K562 (cell line): ENCODE measurements around the gene CPTP. TPM values are rescaled to one million over a fixed set of nuclear protein-coding genes. Genes with fewer than 3 reads are reported as not detected.

Experiments used
- ATAC-seq: fragments of 200-7000 bp; cut with Tn5 transposase; 3 replicates; pipeline ENCODE4 v1.9.1; 2020; ENCODE audit warnings: moderate library complexity
- BruUV-seq: library from RNA; stranded (reverse); fragments of 400-500 nt; replicated peaks from 2 replicates; lab custom pipeline; 2021; lab: Mats Ljungman, UMichigan
- CTCF ChIA-PET: fragments of 300-600 bp; formaldehyde crosslinking; extraction: SDS; loops from one replicate; lab custom pipeline; 2021; ENCODE audit warnings: low intra/inter-chr PET ratio; lab: Yijun Ruan, JAX
- POLR2A ChIA-PET: fragments of 300-600, 350-650 bp; sonication (Branson Sonifier 250); formaldehyde crosslinking; extraction: SDS; loops from one replicate; lab custom pipeline; 2021; ENCODE audit warnings: antibody characterized with exemption, inconsistent platforms; lab: Yijun Ruan, JAX
- DNase-seq, 4 experiments: peaks; one replicate each; pipeline versions ENCODE4 v3.0.0 to v3.0.0-alpha.2; 2011 to 2018; ENCODE audit warnings: low spot score in 3 of 4, mixed read lengths in 3 of 4; ENCODE audit errors: extremely low read depth in 1 of 4
- FAIRE-seq: peaks from 2 replicates; lab custom pipeline; 2011; peaks lifted over from hg19 to GRCh38; lab: Jason Lieb, UNC
- H2AFZ ChIP-seq: 2 replicates; pipeline ENCODE4 v1.6.0; 2011; ENCODE audit warnings: low read depth, low read length, control low read depth, inconsistent platforms
- H3K27ac ChIP-seq: fragments of 200-600 bp; 3 replicates; pipeline ENCODE4 v1.8.0; 2011; ENCODE audit warnings: low read depth, mild to moderate bottlenecking, control low read depth, inconsistent platforms, low read length, moderate library complexity, mixed read lengths; ENCODE audit errors: extremely low read depth
- H3K27me3 ChIP-seq, 2 experiments: fragments of 300-600 bp in 1 of 2; 2 replicates in 1 of 2; 3 replicates in 1 of 2; pipeline versions ENCODE4 v1.6.0 to v1.8.0; 2011; ENCODE audit warnings: inconsistent platforms in 2 of 2, low read length in 2 of 2, mild to moderate bottlenecking in 1 of 2, mixed read lengths in 1 of 2, moderate library complexity in 1 of 2; ENCODE audit not compliant: control insufficient read depth in 2 of 2, insufficient read depth in 2 of 2
- H3K36me3 ChIP-seq: fragments of 300-600 bp; 3 replicates; pipeline ENCODE4 v1.8.0; 2011; ENCODE audit warnings: mild to moderate bottlenecking, low read length, inconsistent platforms; ENCODE audit not compliant: control insufficient read depth, insufficient read depth
- H3K4me1 ChIP-seq, 2 experiments: fragments of 200-600 bp in 1 of 2; replicated peaks in 1 of 2; 2 replicates in 1 of 2; 3 replicates in 1 of 2; pipeline versions ENCODE4 v1.5.1 to v1.8.0; 2011; ENCODE audit warnings: inconsistent platforms in 2 of 2, low read length in 2 of 2, mild to moderate bottlenecking in 1 of 2, mixed read lengths in 1 of 2, moderate library complexity in 1 of 2; ENCODE audit not compliant: control insufficient read depth in 2 of 2, insufficient read depth in 2 of 2
- H3K4me2 ChIP-seq: 2 replicates; pipeline ENCODE4 v1.6.1; 2011; ENCODE audit warnings: low read length, control low read depth, inconsistent platforms, mixed read lengths; ENCODE audit not compliant: insufficient read depth
- H3K4me3 ChIP-seq: fragments of 200-600 bp; sonication (generic), shearing (Covaris generic); 2 replicates; pipeline ENCODE4 v1.5.1; 2016; ENCODE audit warnings: control low read depth, inconsistent platforms
- H3K79me2 ChIP-seq: fragments of 200-600 bp; 3 replicates; pipeline ENCODE4 v1.8.0; 2011; ENCODE audit warnings: low read length, inconsistent platforms; ENCODE audit not compliant: control insufficient read depth, insufficient read depth
- H3K9ac ChIP-seq, 2 experiments: 2 replicates each; pipeline versions ENCODE4 v1.6.0 to v1.6.1; 2011; ENCODE audit warnings: low read depth in 2 of 2, low read length in 2 of 2, control low read depth in 1 of 2, inconsistent platforms in 1 of 2, mild to moderate bottlenecking in 1 of 2, mixed read lengths in 1 of 2; ENCODE audit not compliant: insufficient read depth in 1 of 2
- H3K9me1 ChIP-seq: one replicate; pipeline ENCODE4 v1.6.0; 2011; ENCODE audit warnings: inconsistent platforms, mild to moderate bottlenecking, low read length, moderate library complexity; ENCODE audit not compliant: control insufficient read depth, insufficient read depth
- H3K9me3 ChIP-seq: replicated peaks from 2 replicates; pipeline ENCODE4 v1.5.1; 2011; ENCODE audit warnings: low read depth, low read length, inconsistent platforms; ENCODE audit not compliant: control insufficient read depth, insufficient read depth
- H4K20me1 ChIP-seq: replicated peaks from 2 replicates; pipeline ENCODE4 v1.6.1; 2011; ENCODE audit warnings: low read length, inconsistent platforms, mixed read lengths; ENCODE audit not compliant: control insufficient read depth, insufficient read depth
- CREB1 ChIP-seq, 2 experiments: sonication (generic) in 1 of 2; formaldehyde crosslinking in 1 of 2; IDR thresholded peaks; 2 replicates each; pipeline versions ENCODE4 v1.6.1 to v1.8.0; 2012 to 2022; ENCODE audit warnings: inconsistent platforms in 1 of 2, mild to moderate bottlenecking in 1 of 2, missing genetic modification reagents in 1 of 2, moderate library complexity in 1 of 2
- ETV5 ChIP-seq: sonication (generic); formaldehyde crosslinking; IDR thresholded peaks from 2 replicates; pipeline ENCODE4 v1.4.0; 2020; ENCODE audit warnings: low read depth, mild to moderate bottlenecking, missing genetic modification reagents
- HMGN3 ChIP-seq: IDR thresholded peaks from 2 replicates; pipeline ENCODE4 v1.6.1; 2011; ENCODE audit warnings: borderline replicate concordance, low read depth, mild to moderate bottlenecking, mixed read lengths, low read length; ENCODE audit not compliant: insufficient read length; ENCODE audit errors: extremely low read depth
- MAZ ChIP-seq, 2 experiments: fragments of 450-650 bp in 1 of 2; sonication (generic) in 1 of 2; formaldehyde crosslinking; IDR thresholded peaks in 1 of 2; conservative IDR thresholded peaks in 1 of 2; 2 replicates each; pipeline versions ENCODE4 v1.4.0 to v1.5.0; 2020; ENCODE audit warnings: mild to moderate bottlenecking in 1 of 2, missing genetic modification reagents in 1 of 2
- ZNF12 ChIP-seq: sonication (generic); formaldehyde crosslinking; IDR thresholded peaks from 2 replicates; pipeline ENCODE4 v1.4.0; 2020; ENCODE audit warnings: mild to moderate bottlenecking, missing genetic modification reagents
- WGBS: fragments of 100-300 bp; shearing (Covaris generic); methylation state at CpG from one replicate; pipeline ENCODE4 v1.1.6; 2016; ENCODE audit warnings: low coverage, mixed read lengths; ENCODE audit not compliant: insufficient coverage; ENCODE audit errors: missing lambda C conversion rate; 5-methylcytosine and 5-hydroxymethylcytosine counted together
- in situ Hi-C: fragments of 300-500 bp; cut with MboI; formaldehyde crosslinking; loops from 4 replicates; pipeline ENCODE4 v1.15.0; 2018; ENCODE audit warnings: inconsistent platforms, mixed read lengths
- intact Hi-C: fragments of 100-400 bp; cut with micrococcal nuclease; formaldehyde crosslinking; loops from 2 replicates; pipeline ENCODE4 v1.14.2; 2022
- polyA plus RNA-seq, 8 experiments: library from polyadenylated mRNA; depleted of rRNA in 4 of 8; stranded (reverse) in 5 of 8; unstranded in 3 of 8; fragments of >200 nt; fragmentation: Nextera tagmentation in 2 of 8; fragmentation: Illumina TruSeq in 1 of 8; extraction: Ambion mirVana in 2 of 8; extraction: Trizol in 1 of 8; gene quantifications; 2 replicates each; pipeline versions ENCODE4 v1.2.1 to v1.2.3, GENCODE V29; 2011 to 2014; ENCODE audit warnings: inconsistent platforms in 1 of 8, missing spikeins in 1 of 8
- total RNA-seq, 7 experiments: library from RNA; depleted of rRNA in 6 of 7; stranded (reverse); fragments of >200 nt in 6 of 7; fragmentation: Illumina TruSeq in 2 of 7; extraction: Trizol in 2 of 7; gene quantifications; 2 replicates each; pipeline versions ENCODE4 v1.2.1 to v1.2.3, GENCODE V29; 2011 to 2021; ENCODE audit warnings: low replicate concordance in 1 of 7
- TF ChIP-seq, protein P1 (sequence below): sonication (generic); formaldehyde crosslinking; IDR thresholded peaks from 2 replicates; pipeline ENCODE4 v1.8.0; 2022; ENCODE audit warnings: mild to moderate bottlenecking, low read depth, missing genetic modification reagents
- TF ChIP-seq, protein P2 (sequence below): sonication (generic); formaldehyde crosslinking; IDR thresholded peaks from 2 replicates; pipeline ENCODE4 v1.8.0; 2022; ENCODE audit warnings: mild to moderate bottlenecking, missing genetic modification reagents
- TF ChIP-seq, protein P3 (sequence below): conservative IDR thresholded peaks from 2 replicates; pipeline ENCODE4 v1.6.1; 2011; ENCODE audit warnings: low read depth, mild to moderate bottlenecking, low read length; ENCODE audit not compliant: control insufficient read depth

Gene CPTP
- total and polyA plus RNA-seq, 9 of the 15 experiments (the other 6 are each of a cell fraction or from before 2014, with no cell fraction given), result 0.11 to 25.8 (median 3.5) TPM

DNA sequence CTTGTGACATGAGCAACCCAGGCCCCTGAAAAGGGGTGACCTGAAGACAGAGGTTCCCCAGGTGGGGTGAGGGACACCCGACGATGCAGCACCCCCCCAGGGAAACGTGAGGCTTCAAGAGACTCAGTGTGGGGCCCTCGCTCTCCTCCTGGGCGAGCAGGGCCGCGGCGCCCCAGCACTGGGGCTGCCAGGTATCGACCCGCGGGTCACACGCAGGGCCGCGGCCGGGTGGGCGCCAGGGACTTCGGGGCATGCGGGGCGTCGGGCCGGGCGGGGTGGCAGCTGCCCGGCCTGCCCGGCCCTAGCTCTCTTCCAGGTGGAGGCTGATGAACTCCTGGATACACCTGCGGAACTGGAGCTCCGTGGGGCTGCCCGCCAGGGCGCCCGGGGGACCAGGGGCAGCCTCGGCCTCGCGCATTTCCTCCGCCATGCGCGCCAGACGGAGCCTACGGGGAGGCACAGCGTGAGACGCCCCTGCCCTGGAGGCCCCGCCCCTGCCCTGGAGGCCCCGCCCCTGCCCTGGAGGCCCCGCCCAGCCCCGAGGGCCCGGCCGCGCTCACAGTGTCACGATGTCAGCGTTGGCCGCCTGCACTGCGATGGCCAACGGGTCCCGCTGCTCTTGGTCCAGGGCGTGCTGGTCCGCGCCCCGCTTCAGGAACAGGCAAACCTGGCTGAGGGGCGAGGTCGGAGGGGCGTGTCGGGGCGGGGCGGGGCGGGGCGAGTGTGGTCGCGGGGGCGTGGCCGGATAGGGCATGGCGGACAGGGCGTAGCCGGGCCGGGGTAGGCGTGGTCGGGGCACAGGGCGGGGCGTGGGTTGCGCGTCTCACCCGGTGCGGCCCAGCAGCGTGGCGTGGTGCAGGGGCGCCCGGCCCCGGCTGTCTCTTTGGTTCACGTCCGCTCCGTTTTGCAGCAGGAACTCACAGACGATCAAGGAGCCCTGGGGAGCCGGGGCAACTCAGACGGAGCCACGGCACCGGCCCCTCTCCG lies 31.0 kb upstream of the CPTP start:
- DNase-seq, result peak; percentile 90 to 99 (median 98)
- Histone ChIP-seq H3K9me3 (no peaks in the 10 kb centered on the region), H3K4me3 (peak overlapping the region; percentile 51), H3K9ac (peak overlapping the region in 1 of 2 experiments; percentile 84; a peak in 3 of 4 replicates), H2AFZ (peak overlapping the region; percentile 67; the same call in 1 of the 2 replicates), H3K27ac (peak overlapping the region; percentile 54; the same call in 2 of the 3 replicates), H3K4me1 (peaks cover 5 to 71% of the 10 kb centered on the region in 2 experiments; a peak in 3 of 5 replicates), H3K79me2 (no peaks in the 10 kb centered on the region), H4K20me1 (peaks cover 16% of the 10 kb centered on the region; the same call in 1 of the 2 replicates), H3K4me2 (peak overlapping the region; percentile 81), H3K27me3 (peaks cover 0 to 3% of the 10 kb centered on the region in 2 experiments; a peak in 1 of 5 replicates), H3K36me3 (peaks cover 17% of the 10 kb centered on the region; the same call in 1 of the 3 replicates), H3K9me1 (peaks cover 8% of the 10 kb centered on the region)
- peak; percentile 92 for ATAC-seq
- BruUV-seq, result no TSS peak
- in situ Hi-C loops (no loop called here), intact Hi-C loops (loop anchor here (2.0 to 10.0 kb wide), 2 partner anchors 177 to 309 kb away; partner anchors contain the start of genes C1orf159 and PERM1)
- ChIA-PET CTCF (no interaction called here), POLR2A (interaction anchor here (0.6 to 1.2 kb wide), 2 partner anchors 11 to 25 kb away, joined by 3 read pairs; no protein-coding TSS in a partner anchor)
- WGBS, result 22% methylated on average over 64 of the region's 94 CpGs
- peak; percentile 35 for FAIRE-seq
- TF ChIP-seq, protein P1, sequence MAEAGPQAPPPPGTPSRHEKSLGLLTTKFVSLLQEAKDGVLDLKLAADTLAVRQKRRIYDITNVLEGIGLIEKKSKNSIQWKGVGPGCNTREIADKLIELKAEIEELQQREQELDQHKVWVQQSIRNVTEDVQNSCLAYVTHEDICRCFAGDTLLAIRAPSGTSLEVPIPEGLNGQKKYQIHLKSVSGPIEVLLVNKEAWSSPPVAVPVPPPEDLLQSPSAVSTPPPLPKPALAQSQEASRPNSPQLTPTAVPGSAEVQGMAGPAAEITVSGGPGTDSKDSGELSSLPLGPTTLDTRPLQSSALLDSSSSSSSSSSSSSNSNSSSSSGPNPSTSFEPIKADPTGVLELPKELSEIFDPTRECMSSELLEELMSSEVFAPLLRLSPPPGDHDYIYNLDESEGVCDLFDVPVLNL (CRISPR knock-in tag), result no peak
- peak; percentile 15 to 66; a peak in 2 of 4 replicates for TF ChIP-seq MAZ (CRISPR knock-in tag; conservative IDR thresholded peaks at IDR 0.05 in 1 of 2, IDR thresholded peaks at IDR 0.05 in 1 of 2)
- peak; percentile 11 for TF ChIP-seq HMGN3
- TF ChIP-seq, protein P2, sequence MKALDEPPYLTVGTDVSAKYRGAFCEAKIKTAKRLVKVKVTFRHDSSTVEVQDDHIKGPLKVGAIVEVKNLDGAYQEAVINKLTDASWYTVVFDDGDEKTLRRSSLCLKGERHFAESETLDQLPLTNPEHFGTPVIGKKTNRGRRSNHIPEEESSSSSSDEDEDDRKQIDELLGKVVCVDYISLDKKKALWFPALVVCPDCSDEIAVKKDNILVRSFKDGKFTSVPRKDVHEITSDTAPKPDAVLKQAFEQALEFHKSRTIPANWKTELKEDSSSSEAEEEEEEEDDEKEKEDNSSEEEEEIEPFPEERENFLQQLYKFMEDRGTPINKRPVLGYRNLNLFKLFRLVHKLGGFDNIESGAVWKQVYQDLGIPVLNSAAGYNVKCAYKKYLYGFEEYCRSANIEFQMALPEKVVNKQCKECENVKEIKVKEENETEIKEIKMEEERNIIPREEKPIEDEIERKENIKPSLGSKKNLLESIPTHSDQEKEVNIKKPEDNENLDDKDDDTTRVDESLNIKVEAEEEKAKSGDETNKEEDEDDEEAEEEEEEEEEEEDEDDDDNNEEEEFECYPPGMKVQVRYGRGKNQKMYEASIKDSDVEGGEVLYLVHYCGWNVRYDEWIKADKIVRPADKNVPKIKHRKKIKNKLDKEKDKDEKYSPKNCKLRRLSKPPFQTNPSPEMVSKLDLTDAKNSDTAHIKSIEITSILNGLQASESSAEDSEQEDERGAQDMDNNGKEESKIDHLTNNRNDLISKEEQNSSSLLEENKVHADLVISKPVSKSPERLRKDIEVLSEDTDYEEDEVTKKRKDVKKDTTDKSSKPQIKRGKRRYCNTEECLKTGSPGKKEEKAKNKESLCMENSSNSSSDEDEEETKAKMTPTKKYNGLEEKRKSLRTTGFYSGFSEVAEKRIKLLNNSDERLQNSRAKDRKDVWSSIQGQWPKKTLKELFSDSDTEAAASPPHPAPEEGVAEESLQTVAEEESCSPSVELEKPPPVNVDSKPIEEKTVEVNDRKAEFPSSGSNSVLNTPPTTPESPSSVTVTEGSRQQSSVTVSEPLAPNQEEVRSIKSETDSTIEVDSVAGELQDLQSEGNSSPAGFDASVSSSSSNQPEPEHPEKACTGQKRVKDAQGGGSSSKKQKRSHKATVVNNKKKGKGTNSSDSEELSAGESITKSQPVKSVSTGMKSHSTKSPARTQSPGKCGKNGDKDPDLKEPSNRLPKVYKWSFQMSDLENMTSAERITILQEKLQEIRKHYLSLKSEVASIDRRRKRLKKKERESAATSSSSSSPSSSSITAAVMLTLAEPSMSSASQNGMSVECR (CRISPR knock-in tag), result peak; percentile 59
- peak; percentile 17; the same call in 1 of the 2 replicates for TF ChIP-seq CREB1 (IDR thresholded peaks at IDR 0.05)
- no peak for TF ChIP-seq CREB1 (CRISPR knock-in tag; IDR thresholded peaks at IDR 0.05)
- TF ChIP-seq ZNF12 (CRISPR knock-in tag), result 0 out of 2 replicates have a peak, but pooled peaks have one; percentile 13
- 0 out of 2 replicates have a peak, but pooled peaks have one; percentile 19 for TF ChIP-seq ETV5 (CRISPR knock-in tag)
- TF ChIP-seq, protein P3, sequence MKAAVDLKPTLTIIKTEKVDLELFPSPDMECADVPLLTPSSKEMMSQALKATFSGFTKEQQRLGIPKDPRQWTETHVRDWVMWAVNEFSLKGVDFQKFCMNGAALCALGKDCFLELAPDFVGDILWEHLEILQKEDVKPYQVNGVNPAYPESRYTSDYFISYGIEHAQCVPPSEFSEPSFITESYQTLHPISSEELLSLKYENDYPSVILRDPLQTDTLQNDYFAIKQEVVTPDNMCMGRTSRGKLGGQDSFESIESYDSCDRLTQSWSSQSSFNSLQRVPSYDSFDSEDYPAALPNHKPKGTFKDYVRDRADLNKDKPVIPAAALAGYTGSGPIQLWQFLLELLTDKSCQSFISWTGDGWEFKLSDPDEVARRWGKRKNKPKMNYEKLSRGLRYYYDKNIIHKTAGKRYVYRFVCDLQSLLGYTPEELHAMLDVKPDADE, result peak; percentile 58
